GM12891 (cell line): ENCODE results near the gene VAV3.

Source experiments
- POLR2A ChIP-seq: IDR thresholded peaks from 2 replicates; pipeline ENCODE4 v1.6.1; 2011; ENCODE audit warnings: low read depth, low read length, control low read depth
- TAF1 ChIP-seq: IDR thresholded peaks from 2 replicates; pipeline ENCODE4 v1.6.1; 2011; ENCODE audit warnings: low read depth, low read length, control low read depth

DNA sequence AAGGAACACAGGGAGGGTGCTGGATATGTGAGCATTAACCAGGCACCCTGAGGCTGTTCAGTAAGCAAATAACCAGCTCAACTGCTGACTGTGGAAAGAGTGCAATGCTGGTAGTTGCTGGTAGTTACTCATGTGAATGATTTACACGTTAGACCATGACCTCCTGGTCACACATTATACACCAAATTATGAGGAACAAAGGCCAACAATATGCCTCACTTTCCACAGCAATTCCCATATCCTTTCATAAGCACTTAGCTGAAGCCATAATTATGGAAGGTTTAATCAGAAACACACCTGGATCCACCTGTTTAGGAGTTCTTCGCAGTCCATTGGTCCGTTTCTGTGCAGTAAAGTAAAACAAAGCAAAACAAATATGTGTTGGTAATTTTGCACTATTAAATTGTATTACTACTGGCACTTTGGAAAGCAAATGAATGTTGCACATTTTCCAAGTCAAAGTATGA is 281.8 kb downstream of the VAV3 start:
- TF ChIP-seq TAF1 = no peak
- TF ChIP-seq POLR2A = no peak
